ENCODE results near the gene PCK1.

PCK1 gene

DNA sequence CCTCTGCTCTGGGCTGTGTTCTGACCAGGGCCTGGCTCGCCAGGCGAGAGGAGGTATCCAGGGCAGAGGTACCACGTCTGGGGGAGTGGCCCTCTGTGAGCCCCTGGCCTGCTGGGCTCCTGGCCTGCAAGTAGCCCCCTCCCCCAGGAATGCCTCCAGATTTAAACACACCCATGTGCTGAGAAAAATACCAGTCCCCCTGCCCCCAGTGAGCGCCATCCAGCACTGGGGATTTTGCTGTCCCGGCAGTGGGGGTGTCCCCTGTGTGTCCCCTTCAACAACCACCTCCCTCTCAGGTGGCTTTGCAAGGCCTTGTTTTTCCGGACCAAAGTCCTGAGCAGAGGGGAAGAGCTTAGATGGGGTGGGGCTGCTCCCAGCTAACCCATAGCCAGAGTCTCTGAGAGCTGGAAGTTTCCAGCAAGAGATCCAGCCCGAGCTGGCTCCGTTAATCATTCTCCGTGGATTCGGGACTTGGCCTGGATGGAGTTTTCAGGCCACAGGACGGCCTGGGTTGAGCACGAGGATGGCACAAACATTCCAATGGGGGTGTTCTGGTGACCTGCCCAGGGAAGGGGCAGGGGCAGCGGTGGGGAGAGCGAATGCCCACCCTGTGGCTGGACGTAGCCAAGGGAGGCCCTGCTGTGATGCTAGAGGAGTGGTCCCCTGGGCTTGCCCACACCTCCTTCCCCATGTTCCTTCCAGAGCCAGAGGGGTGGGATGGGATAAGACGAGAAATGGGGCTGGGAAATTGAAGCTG lies 29.0 kb downstream of the PCK1 start:
- DNase-seq (ENCODE audit: low read depth): no peak

DNA sequence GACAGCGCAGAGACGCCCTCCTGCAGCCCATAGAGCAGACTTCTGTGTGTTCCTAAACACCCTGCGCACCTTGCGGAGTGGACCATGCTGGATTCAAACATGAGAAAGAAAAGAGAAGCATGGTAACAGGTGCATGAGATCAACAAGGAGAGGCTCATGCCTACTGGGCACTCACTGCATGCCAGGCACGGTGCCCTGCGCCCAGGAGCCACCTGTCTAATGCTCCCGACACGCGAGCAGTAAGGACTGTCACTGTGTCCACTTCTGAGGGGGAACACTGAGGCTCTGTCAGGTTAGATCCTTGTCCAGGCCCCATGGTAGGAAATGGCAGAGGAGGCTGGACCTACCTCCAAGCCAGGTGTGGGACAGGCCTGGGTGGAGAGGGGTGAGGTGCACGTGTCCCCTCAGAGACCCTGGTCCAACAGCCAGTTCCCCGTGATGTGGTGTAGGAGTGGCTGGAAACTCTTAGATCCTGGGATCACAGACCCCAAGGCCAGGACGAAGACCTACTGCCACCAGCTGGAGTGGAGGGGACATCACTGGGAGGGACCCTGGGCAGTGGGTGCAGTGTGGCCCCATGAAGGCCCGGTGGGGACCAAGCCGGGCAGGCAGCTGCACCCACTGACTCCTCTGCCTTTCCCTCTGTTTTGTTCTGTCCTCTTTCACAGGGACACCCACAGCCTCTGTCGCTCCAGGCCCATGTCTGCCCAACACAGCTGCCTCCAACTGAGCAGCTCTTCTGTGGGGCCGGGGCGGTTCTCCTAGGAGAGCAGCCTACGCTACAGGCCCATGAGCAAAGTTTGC lies 29.8 kb downstream of the PCK1 start:
- DNase-seq (ENCODE audit: low read depth): no peak

DNA sequence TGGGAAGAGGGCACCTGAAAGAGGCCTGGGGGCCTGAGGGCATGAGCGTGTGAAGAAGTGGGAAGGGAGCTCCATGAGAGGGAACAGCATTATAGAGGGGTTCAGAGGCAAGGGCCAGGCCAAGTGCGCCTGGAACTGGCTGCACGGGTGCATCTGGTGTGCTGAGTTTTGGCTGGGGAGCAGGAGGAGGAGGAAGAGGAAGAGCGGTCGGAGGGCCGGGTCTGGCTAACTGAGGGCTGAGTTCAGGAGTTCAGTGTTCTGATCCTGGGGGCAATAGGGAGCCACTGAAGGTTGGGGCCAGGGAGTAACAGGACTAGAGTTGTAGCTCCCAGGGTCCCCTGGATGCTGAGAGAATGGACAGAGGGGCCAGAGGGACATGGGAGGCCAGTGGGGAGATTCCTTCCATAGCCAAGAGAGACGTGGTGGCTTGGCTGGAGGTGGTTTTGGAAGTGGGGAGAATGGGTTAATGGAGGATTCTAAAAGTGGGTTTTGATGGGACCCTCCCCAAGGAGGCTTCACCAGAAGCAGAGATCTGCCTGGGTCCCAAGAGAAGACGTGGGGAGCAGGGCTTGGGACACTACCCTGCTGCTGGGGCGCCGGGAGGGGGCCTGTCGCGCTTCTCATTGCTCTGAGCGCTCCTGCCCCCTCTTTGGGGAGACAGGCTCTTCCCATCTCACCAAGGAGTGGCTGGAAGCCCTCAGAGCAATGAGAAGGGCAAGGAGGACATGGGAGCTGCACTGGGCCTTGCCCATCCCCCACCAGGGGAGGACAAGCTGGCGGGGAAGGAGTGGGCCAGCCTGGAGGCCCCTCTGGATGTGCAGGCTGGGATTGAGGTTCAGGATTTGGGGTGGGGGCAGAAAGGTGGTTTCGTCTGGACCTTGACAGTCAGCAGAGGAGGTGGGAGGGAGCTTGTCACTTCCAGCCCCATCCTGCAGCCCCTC lies 30.6 kb downstream of the PCK1 start:
- no peak for DNase-seq (ENCODE audit: low read depth)

DNA sequence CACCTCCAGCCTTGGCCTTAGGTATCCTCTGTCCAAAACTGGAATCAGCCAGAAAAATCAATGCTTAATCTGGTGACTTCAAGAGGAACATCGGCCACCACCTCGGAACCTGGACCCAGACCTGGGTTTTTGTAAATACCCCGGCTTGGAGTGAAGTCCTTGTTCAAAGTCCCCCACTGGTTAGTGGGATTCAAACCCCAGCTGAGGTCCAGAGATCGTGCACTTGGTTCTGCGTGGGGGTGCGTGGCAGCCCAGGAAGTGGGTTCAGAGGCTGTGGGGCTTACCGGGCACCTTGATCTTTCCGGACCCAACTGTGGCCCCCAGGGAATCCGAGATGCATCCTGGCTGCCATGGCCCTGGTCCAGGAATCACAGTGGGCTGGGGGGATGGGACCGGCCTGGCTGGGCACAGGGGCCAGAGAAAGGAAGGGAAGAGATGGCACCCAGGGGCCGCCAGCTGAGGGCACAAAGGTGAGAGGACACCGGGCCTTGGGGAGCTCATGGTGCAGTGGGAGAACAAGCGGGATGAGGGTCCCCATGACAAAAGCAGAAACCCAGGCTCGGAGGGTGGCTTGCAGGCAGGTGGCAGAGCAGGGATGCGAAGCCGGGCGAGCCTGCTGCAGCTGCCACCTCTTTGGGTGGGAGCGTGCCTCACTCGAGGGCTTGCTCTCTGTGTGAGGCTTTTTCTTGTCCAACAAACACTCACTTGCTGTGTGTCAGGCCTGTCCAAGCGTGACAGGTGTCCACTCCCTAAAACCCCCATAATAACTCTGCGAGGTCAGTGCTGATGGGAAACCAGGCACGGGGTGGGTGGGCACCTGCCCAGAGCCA lies 31.6 kb downstream of the PCK1 start:
- DNase-seq (ENCODE audit: low read depth): no peak

DNA sequence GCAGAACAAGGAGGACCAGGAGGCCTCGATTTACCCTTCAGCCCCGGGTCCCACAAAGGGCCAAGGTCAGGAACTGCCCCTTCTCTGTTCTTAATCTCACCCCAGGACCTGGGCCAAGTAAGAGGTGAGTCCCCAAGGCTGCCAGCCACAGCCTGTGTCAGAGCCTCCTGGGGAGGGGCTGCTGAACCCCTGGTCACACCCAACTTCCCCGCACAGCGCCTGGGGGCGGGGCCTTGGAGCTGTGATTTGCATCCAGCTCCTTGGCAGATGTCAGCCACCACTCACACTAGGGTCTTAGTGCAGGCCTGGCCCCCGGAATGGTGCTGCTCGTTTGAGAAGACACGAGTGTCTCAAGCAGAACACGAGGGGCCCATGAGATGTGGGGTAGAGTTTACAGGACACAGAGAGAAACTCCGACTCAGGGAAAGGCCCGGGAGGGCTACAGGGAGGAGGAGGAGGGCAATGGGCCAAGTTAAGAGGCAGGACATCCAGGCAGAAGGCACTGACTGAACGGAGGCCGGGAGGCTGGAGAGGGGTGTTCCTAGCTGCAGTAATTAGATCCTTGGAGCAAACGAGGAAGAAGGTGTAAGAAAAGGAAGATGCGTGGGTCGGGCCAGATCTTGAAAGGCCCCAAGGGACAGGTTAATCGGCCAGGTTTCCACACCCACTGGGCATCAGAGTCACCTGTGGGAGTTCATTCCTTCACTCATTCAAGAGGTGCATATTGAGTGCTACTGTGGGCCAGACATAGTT lies 32.4 kb downstream of the PCK1 start:
- DNase-seq (ENCODE audit: low read depth): no peak

DNA sequence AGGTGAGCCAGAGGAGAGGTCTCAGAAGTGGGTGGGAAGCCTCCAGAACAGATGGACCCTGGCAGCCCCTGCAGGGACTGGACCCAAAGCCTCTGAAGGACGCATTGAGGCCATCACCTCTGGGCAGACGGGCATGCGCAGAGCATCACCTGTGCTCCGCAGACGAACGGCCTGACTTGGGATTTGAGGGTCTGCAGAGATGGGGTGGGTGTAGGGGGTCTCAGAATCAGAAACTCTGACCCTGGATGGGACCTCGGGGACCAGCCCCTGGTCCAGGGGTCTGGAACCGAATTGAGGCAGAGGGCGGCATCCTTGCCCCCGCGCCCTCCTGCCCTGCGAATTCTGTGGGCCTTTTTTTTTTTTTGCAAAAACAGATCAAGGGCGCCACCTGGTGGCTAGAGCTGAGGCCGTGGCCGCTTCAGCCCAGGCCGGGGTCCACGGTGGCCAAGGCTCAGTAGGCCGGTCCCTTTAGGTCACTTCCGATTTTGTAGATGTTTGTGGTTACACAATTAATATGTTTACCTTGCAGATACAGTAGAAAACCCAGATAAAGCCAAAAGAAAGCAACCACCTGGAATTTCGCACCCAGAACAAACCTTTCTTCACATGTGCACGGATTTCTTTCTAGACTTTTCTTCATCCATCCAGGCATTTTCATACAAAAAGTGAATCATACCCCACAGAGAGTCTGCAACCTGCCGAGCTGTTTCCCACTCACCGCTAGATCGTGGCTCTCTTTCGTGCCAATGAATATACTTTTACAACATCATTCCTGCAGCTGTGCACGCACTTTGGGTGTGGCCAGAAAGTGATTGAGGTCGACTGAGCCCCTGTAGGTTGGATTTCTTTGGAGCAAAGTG lies 33.4 kb downstream of the PCK1 start:
- DNase-seq (ENCODE audit: low read depth): no peak

DNA sequence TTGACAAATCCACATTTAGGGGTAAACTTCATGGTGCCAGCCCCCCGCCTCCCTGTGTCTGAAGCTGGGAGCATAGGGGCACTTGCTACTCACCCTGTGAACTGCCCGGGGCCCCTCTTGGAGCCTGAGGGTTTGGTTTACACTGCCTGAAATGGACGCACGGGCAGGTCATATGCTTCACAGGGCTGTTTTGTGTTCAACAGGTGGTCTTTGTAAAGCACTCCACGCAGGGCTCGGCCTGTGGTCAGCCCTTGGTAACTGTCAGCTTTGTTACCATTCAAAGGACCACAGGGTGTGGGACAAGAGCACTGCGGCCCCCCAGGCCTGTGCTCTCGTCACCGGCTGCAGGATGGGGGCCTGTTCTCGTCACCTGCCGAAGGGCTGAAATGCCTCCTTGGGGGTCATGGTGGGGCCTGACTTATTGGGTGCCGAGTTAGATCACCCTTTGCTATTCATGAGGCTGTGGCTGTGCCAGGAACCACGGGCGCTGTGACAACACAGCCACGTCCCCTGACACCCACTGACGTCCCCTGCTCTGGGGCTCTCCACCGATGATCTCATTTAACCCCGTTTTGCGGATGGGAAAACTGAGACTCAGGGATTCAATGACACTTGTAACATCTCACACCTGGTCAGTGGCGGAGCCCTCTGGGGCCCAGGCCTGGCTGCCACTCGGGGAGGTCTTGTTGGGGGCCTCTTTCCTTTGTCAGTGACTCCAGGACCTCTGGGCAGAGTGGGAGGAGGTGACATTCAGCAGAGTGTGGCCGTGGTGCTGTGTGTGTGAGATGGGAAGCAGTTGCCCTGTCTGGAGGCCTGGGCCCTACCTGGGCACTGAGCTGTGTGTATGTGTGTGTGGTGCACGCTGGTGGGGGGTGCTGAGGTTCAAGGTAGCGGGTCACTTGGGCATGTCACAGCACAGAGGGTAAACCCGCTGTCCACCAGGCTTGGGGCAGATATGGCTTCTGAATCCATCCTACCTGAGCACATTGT lies 34.4 kb downstream of the PCK1 start:
- DNase-seq (ENCODE audit: low read depth): no peak

DNA sequence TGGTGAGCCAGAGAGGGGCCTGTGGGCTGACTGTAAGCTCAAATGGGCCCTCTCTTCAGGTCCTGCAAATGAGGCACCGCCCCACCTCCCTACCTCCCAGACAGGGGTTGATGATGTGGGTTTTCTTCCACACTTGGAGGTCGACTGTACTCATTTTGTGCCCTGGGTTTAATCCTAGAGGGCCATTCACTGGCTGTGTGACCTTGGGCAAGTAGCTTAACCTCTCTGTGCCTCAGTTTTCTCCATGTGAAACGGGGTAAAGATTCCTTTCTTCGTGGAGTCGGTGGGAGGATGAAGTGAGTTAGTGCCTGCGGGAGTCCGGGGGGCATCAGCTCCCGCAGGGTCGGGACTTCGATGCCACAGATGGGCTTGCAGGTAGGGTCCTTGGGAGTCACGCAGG lies 35.4 kb downstream of the PCK1 start:
- DNase-seq (ENCODE audit: low read depth): no peak

DNA sequence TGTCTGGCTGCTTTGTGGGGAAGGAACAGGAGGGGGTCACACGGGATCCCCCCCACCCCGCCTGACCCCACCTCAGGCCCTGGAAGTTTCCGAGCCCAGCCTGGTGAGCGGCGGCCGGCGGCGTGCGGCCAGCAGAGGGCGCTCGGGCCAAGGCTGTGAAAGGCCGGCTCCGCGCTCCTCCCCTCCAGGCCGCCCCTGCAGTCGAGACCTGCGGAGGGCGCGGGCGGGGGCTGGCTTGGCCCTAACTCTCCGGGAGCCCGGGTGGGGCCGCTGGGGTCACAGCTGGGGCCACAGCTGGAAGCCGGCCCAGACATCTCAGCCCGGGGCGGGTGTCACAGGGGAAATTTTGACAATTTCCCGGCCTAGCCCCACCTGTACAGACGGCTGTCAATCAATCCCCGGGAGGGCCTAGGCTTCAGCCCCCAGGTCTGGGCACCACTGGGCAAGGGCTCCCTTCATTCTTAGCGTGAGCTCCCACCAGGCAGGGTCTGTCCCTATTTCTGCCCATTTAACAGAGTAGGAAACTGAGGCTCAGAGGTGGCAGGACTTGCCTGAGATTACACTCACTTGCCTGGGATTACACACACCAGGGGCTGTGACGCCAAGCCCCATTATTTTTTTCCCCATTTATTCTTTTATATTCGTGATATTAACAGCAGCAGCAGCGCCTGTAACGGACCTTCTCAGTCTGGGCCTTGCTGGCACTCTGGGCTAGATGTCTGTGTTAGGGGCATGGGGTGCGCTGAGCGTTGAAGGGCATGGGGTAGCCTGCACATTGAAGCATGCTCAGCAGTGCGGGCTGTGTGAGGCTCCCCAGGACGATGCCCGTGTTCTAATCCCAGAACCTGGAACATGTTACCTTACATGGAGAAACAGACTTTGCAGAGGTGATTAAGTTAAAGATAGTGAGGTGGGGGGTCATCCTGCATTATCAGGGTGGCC lies 36.4 kb downstream of the PCK1 start:
- no peak for DNase-seq (ENCODE audit: low read depth)

DNA sequence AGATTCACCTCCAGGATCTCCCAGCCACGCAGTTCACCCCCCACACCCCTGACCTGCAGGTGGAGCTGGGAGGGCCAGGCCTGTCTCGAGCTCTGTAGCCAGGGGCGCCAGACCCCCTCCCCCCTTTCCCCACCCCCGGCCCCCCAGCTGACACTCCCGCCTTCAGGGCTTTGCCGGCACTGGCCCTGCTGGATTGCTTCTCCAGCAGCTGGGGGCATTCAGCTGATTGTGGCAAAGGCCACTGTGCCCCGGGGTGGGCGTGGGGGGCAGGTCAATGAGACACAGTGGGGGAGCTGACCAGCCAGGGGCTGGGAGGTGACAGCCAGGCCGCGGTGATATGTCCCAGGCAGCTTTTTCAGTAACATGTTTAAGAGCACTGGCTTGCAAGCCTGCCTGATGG lies 37.1 kb downstream of the PCK1 start:
- no peak for DNase-seq (ENCODE audit: low read depth)

DNA sequence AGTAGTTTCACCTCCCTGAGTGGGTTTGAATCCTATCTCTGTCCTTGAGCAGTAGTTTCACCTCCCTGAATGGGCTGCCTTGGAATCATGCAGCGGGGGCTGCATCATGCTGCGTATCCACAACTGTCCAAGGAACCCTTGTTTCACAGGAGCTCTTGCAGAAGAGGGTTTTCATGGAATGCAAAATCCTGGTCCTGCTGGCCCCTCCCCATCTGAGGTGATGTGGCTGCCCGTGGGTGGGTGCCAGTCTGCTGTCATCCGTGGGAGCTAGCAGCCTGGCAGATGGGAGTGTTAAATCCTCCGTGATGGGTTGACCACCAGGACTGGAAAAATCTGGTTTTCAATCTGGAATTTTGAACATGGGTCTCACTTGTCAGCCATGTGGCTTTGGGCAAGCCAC lies 37.6 kb downstream of the PCK1 start:
- DNase-seq (ENCODE audit: low read depth): no peak

DNA sequence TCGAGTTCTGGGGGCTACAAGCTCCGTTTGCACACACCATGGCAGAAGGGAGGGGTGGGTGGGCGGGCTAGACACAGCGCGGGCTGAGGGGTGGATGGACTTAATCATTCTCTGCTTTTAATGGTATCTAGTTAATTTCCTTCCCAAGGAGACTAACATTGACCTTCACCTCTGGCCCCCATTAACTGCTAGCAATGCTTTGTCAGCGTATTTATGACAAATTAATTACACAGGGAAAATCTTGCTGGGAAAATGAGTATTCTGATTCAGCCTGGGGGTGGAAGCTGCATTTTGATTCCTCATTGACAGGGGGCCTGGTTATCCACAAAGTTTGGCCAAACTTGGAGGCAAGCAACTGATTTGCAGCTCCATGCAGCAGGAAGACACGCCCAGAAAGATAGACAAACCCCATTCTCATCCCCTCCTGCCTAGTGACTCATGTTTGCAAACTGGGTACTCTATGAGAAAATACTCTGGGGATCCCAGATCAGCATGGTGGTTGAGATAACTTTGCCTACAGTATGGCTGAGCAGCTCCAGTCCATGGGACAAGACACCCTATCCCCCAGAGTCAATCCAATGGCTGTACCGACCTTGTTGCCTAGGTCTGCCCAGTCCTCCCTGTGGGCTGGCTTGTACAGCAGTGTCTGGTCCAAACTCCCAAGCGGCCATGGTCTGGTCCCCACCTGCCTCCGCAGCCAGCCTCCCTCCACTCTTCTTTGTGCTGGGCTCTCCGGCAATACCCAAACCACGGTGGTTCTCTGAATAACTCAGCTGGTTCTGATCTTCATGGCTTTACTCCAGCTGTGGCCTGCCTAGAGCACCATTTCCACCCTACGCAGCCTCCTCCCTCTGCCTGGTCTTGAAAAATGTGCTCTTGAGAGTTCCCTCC lies 39.7 kb downstream of the PCK1 start:
- no peak for DNase-seq (ENCODE audit: low read depth)

DNA sequence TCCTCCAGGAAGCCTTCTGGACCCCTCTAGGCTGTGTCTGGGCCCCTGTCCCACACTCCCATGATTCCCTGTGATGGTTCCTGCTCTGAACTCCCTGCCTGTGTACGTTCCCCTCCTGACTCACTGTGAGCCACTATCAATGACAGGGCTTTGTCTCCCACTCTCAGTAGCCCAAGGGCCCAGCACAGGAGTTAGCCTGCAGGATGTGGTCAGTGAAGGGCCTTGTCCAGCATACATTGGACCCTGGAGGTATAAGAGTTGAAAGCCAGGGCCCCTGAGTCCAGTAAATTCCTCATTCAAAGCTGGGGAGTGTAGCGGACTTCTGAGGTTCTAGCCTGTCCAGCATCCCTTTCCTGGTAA lies 40.3 kb downstream of the PCK1 start:
- DNase-seq (ENCODE audit: low read depth): no peak

DNA sequence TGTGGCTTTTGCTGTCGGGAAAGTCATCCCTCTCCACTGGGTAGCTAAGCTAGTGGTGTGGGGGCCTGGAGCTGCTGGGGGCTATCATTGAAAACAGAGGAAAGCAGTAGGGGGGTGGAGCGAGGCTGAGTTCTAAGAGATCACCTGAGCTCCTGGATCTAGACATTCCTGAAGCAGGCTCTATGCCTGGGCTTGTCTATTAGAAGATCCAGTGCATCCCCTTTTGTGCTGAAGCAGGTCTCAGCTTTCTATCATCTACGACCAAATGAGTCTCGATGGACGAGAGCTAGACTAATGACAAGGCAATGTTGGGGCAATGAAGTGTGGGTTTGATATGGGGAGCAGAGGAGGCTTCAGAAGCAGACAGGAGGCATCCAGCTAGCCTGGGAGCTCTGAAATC lies 40.8 kb downstream of the PCK1 start:
- no peak for DNase-seq (ENCODE audit: low read depth)

DNA sequence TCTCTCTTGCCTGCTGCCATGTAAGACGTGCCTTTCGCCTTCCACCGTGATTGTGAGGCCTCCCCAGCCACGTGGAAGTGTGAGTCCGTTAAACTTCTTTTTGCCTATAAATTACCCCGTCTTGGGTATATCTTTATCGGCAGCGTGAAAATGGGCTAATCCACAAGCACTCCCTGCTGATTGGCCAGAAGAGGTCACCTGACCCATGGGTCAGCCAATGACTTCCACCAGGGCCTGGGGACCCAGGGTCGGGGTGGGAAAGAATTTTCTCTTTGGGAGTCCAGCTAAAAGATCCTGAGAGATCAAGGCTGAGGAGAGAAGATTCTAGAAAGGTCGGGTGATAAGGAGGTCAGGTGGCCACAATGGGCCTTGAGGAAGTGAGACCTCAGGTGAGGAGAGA lies 42.2 kb downstream of the PCK1 start:
- DNase-seq (ENCODE audit: low read depth): no peak

DNA sequence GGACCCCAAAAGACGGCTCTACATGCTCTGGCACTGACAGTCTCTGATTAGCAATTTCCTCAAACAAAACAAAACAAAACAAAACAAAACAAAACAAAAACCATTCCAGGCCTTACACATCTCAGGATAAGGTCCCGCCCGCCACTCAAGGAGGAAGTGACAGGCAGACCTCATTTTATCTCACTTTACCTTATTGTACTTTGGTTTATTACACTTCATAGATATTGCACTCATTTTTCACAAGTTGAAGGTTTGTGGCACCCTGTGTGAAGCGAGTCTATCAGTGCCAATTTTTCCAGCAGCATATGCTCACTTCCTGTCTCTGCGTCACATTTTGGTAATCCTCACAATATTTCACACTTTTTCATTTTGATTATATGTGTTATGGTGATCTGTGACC lies 44.1 kb downstream of the PCK1 start:
- no peak for DNase-seq (ENCODE audit: low read depth)

DNA sequence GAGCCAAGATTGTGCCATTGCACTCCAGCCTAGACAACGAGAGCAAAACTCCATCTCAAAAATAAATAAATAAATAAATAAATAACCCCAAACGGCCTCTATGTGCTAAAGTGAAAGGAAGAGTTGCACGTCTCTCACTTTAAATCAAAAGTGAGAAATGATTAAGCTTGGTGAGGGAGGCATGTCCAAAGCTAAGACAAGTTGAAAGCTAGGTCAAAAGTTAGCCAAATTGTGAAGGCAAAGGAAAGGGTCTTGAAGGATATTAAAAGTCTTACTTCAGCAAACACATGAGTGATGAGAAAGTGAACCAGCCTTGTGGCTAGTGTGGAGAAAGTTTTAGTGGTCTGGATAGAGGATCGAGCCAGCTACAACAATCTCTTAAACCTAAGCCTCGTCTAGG lies 45.0 kb downstream of the PCK1 start:
- no peak for DNase-seq (ENCODE audit: low read depth)

All from GM04504 (cell line).